Fibroblast of villous mesenchyme (primary cell): ENCODE results near the gene PI4KA. TPM values are rescaled to one million over a fixed set of nuclear protein-coding genes. Genes with fewer than 3 reads are reported as not detected.
"Not testable (repeated sequence)": the region's sequence is repeated elsewhere in the genome, so short reads cannot be mapped to it uniquely, and the experiment has no call there.

ENCODE experiments used
- DNase-seq: peaks from one replicate; pipeline ENCODE4 v3.0.0-alpha.2; 2010; ENCODE audit warnings: low read depth
- H3K4me3 ChIP-seq: 2 replicates; pipeline ENCODE4 v1.5.1; 2011; ENCODE audit warnings: low read depth, mild to moderate bottlenecking, low read length
- CTCF ChIP-seq: IDR thresholded peaks from 2 replicates; pipeline ENCODE4 v1.5.1; 2012; ENCODE audit warnings: low read depth, mild to moderate bottlenecking, low read length; ENCODE audit not compliant: insufficient read depth
- total RNA-seq: library from RNA; depleted of rRNA; stranded (reverse); fragments of >200 nt; gene quantifications from 2 replicates; pipeline ENCODE4 v1.2.3, GENCODE V29; 2012

Gene PI4KA
- total RNA-seq, 1 donor: 73.4 TPM

GRCh38 chr22:20771918-20772625, 86.5 kb downstream of the PI4KA start:
- no peak for DNase-seq
- H3K4me3 ChIP-seq: no peak overlapping the region
- TF ChIP-seq CTCF: peak; percentile 16

- not testable (repeated sequence) for DNase-seq, H3K4me3 ChIP-seq
Observed at GRCh38 chr22:20769496-20769826, 89.2 kb downstream of the PI4KA start.

- no peak overlapping the region for H3K4me3 ChIP-seq
- TF ChIP-seq CTCF: no peak
- no peak for DNase-seq
Observed at GRCh38 chr22:20766530-20766929, 92.1 kb downstream of the PI4KA start.

- no peak for DNase-seq
- H3K4me3 ChIP-seq: no peak overlapping the region
- no peak for TF ChIP-seq CTCF
Observed at GRCh38 chr22:20765938-20766337, 92.7 kb downstream of the PI4KA start.

- DNase-seq: no peak
- no peak overlapping the region for H3K4me3 ChIP-seq
- no peak for TF ChIP-seq CTCF
Observed at GRCh38 chr22:20764729-20765128, 93.9 kb downstream of the PI4KA start.

GRCh38 chr22:20764471-20764720, 94.2 kb downstream of the PI4KA start:
- no peak overlapping the region for H3K4me3 ChIP-seq
- no peak for TF ChIP-seq CTCF
- DNase-seq: no peak

GRCh38 chr22:20763630-20764470, 94.8 kb downstream of the PI4KA start:
- no peak for DNase-seq
- TF ChIP-seq CTCF: no peak
- no peak overlapping the region for H3K4me3 ChIP-seq
